Muscle layer of colon (tissue), 2 donors: ENCODE results near the gene MYB.
"Not testable (repeated sequence)": the region's sequence is repeated elsewhere in the genome, so short reads cannot be mapped to it uniquely, and the experiment has no call there.

Experiments used
- H3K27ac ChIP-seq: one replicate; pipeline ENCODE4 v1.7.0; 2013; ENCODE audit warnings: low read depth, mild to moderate bottlenecking, low read length, moderate library complexity
- H3K27me3 ChIP-seq, 2 donors: one replicate each; pipeline ENCODE4 v1.7.0; 2013; ENCODE audit warnings: low read length in 2 of 2, mild to moderate bottlenecking in 2 of 2; ENCODE audit not compliant: insufficient read depth in 2 of 2, control insufficient read depth in 1 of 2
- H3K36me3 ChIP-seq: one replicate; pipeline ENCODE4 v1.7.0; 2013; ENCODE audit warnings: mild to moderate bottlenecking, low read length; ENCODE audit not compliant: insufficient read depth
- H3K4me1 ChIP-seq: one replicate; pipeline ENCODE4 v1.7.0; 2013; ENCODE audit warnings: mild to moderate bottlenecking, low read length; ENCODE audit not compliant: insufficient read depth
- H3K4me3 ChIP-seq, 2 donors: one replicate each; pipeline ENCODE4 v1.7.0; 2013; ENCODE audit warnings: low read length in 2 of 2, low read depth in 1 of 2, mild to moderate bottlenecking in 1 of 2, moderate library complexity in 1 of 2
- H3K9ac ChIP-seq: one replicate; pipeline ENCODE4 v1.7.0; 2013; ENCODE audit warnings: low read length
- H3K9me3 ChIP-seq: one replicate; pipeline ENCODE4 v1.7.0; 2013; ENCODE audit warnings: mild to moderate bottlenecking, low read length
- donor health status: abdominal sarcoma.
- donor health status: Adenocarcinoma of cecum.

The MYB gene

DNA sequence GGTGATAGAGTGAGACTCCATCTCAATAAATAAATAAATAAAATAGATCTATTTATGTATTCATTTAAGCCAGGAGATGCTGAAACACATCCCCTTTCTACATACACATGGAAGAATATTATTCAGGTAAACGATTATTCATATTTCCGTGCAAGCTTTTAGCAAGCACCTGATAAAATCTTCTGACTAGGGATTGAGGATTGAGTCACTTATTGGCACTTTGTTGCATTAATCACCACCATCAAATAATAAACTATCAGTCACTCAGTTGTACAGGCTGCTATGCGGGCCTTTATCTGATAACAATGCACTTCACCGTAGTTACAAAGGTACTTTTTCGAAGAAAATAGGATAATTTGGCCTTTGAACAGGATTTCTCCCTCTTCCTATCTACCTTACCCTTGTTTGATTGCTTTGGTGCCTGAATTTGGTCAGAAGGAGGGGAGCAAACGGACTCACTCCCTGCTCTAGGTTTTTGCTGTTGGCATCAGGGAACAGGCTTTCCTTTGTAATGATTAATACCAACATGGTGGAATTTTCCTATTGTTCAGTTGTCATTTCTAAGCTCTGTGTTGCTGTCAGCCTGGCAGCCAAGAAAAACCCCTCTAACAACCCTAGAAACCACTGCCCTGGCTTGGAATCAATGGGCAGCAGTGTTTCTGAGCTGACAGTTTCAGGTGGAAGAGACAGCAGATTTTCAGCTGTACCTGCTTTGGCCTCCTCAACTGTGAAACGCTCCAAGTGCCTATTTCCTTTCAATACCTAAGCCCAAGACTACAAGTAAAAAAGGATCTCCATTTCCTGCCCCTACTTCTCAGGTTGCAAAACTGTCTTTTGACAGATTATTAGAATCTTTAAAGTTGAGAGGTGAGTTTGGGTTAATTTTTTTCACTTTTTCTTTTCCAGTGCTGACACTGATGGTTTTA, 63.0 kb downstream of the MYB start:
- no peaks in the 10 kb centered on the region for H3K4me1 ChIP-seq
- H3K9me3 ChIP-seq, result no peaks in the 10 kb centered on the region
- H3K4me3 ChIP-seq, result no peak overlapping the region
- H3K9ac ChIP-seq, result no peak overlapping the region
- H3K36me3 ChIP-seq, result no peaks in the 10 kb centered on the region
- no peak overlapping the region for H3K27ac ChIP-seq
- H3K27me3 ChIP-seq, result no peaks in the 10 kb centered on the region

GRCh38 chr6:135244805-135245204, 63.7 kb downstream of the MYB start:
- Histone ChIP-seq H3K4me3 (no peak overlapping the region), H3K9me3 (no peaks in the 10 kb centered on the region), H3K27me3 (no peaks in the 10 kb centered on the region), H3K4me1 (no peaks in the 10 kb centered on the region), H3K9ac (no peak overlapping the region), H3K27ac (no peak overlapping the region), H3K36me3 (no peaks in the 10 kb centered on the region)

DNA sequence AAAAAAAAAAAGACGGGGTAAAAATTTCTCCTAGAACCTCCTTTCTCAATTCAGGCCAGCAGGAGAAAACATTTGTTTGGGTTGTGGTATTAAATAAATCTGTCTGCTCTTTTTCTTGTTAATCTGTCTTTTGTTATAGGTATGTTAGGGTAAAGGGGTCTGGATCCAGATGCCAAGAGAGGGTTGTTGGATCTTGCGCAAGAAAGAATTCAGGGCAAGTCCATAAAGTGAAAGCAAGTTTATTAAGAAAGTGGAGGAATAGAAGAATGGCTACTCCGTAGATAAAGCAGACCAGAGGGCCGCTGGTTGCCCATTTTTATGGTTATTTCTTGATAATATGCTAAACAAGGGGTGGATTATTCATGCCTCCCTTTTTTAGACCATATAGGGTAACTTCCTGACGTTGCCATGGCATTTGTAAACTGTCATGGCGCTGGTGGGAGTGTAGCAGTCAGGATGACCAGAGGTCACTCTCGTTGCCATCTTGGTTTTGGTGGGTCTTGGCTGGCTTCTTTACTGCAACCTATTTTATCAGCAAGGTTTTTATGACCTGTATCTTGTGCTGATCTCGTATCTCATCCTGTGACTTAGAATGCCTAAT, 65.4 kb downstream of the MYB start:
- H3K36me3 ChIP-seq, H3K9me3 ChIP-seq, H3K27ac ChIP-seq, H3K4me1 ChIP-seq, H3K4me3 ChIP-seq, H3K9ac ChIP-seq, H3K27me3 ChIP-seq: not testable (repeated sequence)

GRCh38 chr6:135250234-135250633, 69.1 kb downstream of the MYB start:
- Histone ChIP-seq H3K27ac (no peak overlapping the region), H3K36me3 (no peaks in the 10 kb centered on the region), H3K9me3 (no peaks in the 10 kb centered on the region), H3K4me1 (no peaks in the 10 kb centered on the region), H3K9ac (no peak overlapping the region), H3K27me3 (no peaks in the 10 kb centered on the region), H3K4me3 (no peak overlapping the region)

DNA sequence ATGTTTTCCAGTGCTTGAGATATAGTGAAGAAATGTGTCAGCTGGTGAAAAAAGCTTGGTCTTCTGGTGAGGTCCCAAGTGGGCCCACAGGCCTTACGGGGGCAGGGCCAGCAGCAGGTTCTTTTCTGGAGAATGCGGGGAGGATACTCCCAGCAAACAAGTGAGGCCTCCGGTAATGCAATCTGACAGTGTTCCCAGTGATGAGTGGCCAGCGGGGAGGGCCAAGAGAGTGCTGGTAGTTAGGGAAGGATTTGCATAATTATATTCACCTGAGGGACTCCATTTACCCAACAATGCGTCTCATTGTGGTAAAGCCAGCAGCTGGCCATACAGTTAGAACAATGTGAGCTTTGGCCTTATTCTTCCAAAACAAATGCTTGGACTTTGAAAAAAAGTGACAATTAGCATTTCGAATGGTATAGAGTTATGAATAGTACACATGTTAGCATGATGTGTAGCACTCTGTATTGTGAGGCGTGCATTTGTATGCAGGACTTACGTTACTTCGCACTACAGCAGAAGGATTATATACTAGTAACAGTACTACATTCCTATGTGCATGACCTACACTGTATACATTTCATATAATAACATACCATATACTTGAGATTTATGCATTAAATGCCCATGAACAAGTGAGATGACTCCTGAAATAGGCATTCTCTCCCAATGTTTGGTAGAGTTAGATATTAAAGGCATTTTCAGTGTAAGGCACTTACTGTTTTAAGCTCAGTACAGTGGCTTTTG, 69.8 kb downstream of the MYB start:
- Histone ChIP-seq H3K9ac (no peak overlapping the region), H3K27me3 (no peaks in the 10 kb centered on the region), H3K27ac (no peak overlapping the region), H3K9me3 (no peaks in the 10 kb centered on the region), H3K36me3 (no peaks in the 10 kb centered on the region), H3K4me1 (no peaks in the 10 kb centered on the region), H3K4me3 (no peak overlapping the region)

GRCh38 chr6:135251498-135252441, 70.7 kb downstream of the MYB start:
- Histone ChIP-seq H3K9me3 (no peaks in the 10 kb centered on the region), H3K9ac (no peak overlapping the region), H3K27me3 (no peaks in the 10 kb centered on the region), H3K4me3 (no peak overlapping the region), H3K4me1 (no peaks in the 10 kb centered on the region), H3K27ac (no peak overlapping the region), H3K36me3 (no peaks in the 10 kb centered on the region)

DNA sequence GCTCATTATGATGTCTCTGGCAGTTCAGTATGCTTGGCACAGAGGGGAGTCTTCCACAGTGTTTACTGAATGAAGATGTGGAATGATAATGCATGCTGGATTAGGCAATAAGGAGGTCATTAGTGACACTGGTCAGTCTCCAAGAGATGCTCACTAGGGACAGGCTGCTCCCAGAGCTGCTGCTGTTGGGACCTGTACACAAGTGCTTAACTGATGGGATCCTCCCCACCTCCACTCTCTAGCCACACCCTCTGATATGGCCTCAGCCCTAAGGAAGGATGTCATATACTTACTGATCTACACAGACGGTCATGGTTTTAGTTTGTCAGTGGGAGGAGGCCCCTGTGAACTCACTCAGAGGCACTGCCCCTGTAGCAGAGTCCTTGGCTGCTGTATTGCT, 73.4 kb downstream of the MYB start:
- Histone ChIP-seq H3K9ac (no peak overlapping the region), H3K27me3 (no peaks in the 10 kb centered on the region), H3K4me1 (peaks cover 4% of the 10 kb centered on the region), H3K4me3 (no peak overlapping the region), H3K27ac (no peak overlapping the region), H3K36me3 (no peaks in the 10 kb centered on the region), H3K9me3 (no peaks in the 10 kb centered on the region)

GRCh38 chr6:135256866-135257265, 75.8 kb downstream of the MYB start:
- Histone ChIP-seq H3K9me3 (no peaks in the 10 kb centered on the region), H3K27ac (no peak overlapping the region), H3K4me1 (peaks cover 4% of the 10 kb centered on the region), H3K27me3 (no peaks in the 10 kb centered on the region), H3K9ac (no peak overlapping the region), H3K36me3 (no peaks in the 10 kb centered on the region), H3K4me3 (no peak overlapping the region)

DNA sequence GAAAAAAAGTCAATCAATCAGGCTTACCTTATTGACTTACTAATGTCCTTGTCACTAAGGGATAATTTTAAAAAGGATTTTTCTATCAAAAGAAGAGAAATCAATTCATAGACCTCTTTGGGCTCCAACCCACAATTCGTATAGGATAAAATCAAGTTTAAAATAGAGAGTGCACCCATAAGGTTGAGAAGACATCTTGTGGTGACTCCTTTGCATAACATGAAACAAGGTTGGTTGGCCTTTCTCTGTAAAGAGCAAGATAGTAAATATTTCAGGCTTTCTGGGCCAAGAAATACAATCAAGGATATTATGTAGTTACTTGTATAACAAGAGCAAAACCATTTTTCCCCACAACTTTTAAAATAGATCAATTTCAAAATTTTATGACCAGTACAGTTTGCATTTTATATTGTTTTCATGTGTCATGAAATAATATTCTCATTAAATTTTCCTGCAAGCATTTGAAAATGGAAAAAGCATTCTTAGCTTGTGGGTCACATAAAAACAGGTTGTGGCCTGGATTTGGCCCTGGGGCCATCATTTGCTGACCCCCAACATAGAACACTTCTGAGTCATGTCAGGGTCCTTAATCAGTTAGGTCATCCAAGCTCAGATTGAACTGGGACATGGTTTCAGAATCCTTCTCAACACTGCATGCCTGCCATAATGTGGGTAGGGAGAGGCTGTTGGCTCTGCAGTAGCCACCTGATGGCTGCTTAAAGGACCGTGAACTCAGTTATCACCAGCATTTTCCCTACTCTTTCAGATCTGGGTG, 76.7 kb downstream of the MYB start:
- Histone ChIP-seq H3K27me3 (no peaks in the 10 kb centered on the region), H3K4me1 (peaks cover 4% of the 10 kb centered on the region), H3K4me3 (no peak overlapping the region), H3K27ac (no peak overlapping the region), H3K36me3 (no peaks in the 10 kb centered on the region), H3K9ac (no peak overlapping the region), H3K9me3 (no peaks in the 10 kb centered on the region)

DNA sequence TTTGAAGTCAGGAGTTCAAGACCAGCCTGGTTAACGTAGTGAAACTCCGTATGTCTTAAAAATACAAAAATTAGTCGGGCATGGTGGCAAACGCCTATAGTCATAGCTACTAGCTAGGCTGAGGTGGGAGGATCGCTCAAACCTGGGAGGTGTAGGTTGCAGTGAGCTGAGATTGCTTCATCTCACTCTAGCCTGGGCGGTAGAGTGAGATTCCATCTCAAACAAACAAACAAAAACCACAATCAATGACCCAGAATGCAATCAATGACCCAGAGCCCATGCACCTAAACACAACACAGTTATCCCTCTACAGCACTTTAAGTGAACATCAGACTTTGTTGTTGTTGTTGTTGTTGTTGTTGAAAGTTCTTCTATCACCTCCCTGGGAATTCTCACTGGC, 77.9 kb downstream of the MYB start:
- H3K27me3 ChIP-seq, result no peaks in the 10 kb centered on the region
- no peak overlapping the region for H3K9ac ChIP-seq
- peaks cover 4% of the 10 kb centered on the region for H3K4me1 ChIP-seq
- H3K9me3 ChIP-seq, result no peaks in the 10 kb centered on the region
- H3K4me3 ChIP-seq, result no peak overlapping the region
- H3K36me3 ChIP-seq, result no peaks in the 10 kb centered on the region
- no peak overlapping the region for H3K27ac ChIP-seq
